Measurements from ENCODE around the gene MROH7. TPM values are rescaled to one million over a fixed set of nuclear protein-coding genes. Genes with fewer than 3 reads are reported as not detected.

MROH7 gene
- total RNA-seq, 1 experiment from 2014 or later: not detected

DNA sequence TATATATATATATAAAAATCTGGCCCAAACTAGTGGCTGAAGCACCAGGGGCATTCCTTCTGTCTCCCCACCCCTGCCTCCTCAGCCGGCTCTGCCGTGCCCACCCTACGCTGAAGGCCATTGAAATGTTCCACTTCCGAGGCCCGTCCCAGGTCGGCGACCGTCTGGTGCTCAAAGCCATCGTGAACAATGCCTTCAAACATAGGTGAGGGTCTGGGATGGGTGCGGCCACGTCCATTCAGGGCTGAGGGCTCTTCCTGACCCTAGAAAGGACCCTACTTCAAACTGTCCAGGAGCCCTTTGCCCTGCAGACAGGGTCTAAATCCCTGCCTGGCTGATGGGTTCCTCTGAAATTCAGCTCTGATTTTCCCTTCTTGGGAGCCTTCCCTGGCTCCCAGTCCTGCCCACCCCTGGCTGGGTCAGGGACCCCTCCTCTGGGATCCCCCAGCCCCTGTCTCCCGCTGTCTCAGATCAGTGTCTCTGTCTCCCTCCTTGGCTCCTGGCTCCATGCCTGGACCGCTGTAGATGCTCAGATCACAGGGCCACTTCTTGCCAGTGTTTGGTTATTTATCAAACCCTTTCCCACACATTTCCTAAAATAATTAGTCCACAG, 42.3 kb upstream of the MROH7 start:
- H3K27me3 ChIP-seq (ENCODE audit: insufficient read depth, low read depth): no peaks in the 10 kb centered on the region
- no peak overlapping the region for H3K4me3 ChIP-seq
- no peak for DNase-seq
- CTCF ChIA-PET: no interaction called here
- H4K20me1 ChIP-seq (ENCODE audit: insufficient read depth): no peaks in the 10 kb centered on the region
- no peaks in the 10 kb centered on the region for H3K9me2 ChIP-seq (ENCODE audit: insufficient read depth)
- no peak overlapping the region for H2AFZ ChIP-seq
- TF ChIP-seq, protein P1, sequence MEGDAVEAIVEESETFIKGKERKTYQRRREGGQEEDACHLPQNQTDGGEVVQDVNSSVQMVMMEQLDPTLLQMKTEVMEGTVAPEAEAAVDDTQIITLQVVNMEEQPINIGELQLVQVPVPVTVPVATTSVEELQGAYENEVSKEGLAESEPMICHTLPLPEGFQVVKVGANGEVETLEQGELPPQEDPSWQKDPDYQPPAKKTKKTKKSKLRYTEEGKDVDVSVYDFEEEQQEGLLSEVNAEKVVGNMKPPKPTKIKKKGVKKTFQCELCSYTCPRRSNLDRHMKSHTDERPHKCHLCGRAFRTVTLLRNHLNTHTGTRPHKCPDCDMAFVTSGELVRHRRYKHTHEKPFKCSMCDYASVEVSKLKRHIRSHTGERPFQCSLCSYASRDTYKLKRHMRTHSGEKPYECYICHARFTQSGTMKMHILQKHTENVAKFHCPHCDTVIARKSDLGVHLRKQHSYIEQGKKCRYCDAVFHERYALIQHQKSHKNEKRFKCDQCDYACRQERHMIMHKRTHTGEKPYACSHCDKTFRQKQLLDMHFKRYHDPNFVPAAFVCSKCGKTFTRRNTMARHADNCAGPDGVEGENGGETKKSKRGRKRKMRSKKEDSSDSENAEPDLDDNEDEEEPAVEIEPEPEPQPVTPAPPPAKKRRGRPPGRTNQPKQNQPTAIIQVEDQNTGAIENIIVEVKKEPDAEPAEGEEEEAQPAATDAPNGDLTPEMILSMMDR (conservative IDR thresholded peaks at IDR 0.05): no peak
- TF ChIP-seq EZH2 (IDR thresholded peaks at IDR 0.05; ENCODE audit: low read depth): no peak
- no peaks in the 10 kb centered on the region for H3K9me3 ChIP-seq (ENCODE audit: insufficient read depth, low read depth)
- H3K79me2 ChIP-seq (ENCODE audit: low read depth): no peaks in the 10 kb centered on the region
- H3K27ac ChIP-seq: no peak overlapping the region
- H3F3A ChIP-seq (ENCODE audit: insufficient read depth, low read depth): no peaks in the 10 kb centered on the region
- POLR2A ChIA-PET (ENCODE audit: unreplicated experiment): no interaction called here
- H3K36me3 ChIP-seq (ENCODE audit: low read depth): no peaks in the 10 kb centered on the region
- H3K4me2 ChIP-seq: no peak overlapping the region
- BruUV-seq (replicated peaks): no TSS peak
- H3K4me1 ChIP-seq (replicated peaks; ENCODE audit: insufficient read depth): no peaks in the 10 kb centered on the region
- intact Hi-C loops (cut with micrococcal nuclease; ENCODE audit: unreplicated experiment): no loop called here

DNA sequence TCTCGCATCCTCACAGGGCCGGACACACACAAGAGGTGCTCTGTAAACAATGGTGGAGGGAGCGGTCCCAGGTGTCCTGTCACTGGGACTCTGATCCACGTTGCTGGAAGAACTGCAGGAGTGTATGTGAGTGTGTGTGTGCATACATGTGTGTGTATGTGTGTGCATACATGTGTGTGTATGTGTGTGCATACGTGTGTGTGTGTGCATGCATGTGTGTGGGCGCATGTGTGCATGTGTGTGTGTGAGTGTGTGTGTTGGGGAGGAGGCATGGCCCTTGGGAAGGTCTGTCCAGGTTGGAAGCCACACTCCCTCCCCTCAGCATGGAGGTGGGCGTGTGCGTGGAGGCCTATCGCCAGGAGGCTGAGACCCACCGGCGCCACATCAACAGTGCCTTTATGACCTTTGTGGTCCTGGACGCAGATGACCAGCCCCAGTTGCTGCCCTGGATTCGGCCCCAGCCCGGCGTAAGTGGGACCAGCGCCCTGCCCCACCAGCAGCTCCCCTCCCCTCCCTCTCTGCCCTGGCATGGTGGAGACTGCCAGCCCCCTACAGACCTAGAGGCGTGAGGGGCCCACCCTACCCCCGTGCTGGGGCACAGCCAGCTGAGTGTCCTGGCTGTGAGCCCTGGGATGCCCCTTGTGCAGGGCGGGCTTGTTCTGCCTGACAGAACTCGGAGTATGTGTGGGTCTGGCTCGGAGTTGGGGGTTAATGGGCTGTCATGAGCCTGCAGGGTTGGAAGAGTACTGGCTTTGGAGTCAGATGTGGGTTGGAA, 40.5 kb upstream of the MROH7 start:
- no peak for DNase-seq
- Histone ChIP-seq H3K27ac (no peak overlapping the region), H3K27me3 (ENCODE audit: insufficient read depth, low read depth) (no peaks in the 10 kb centered on the region), H3K4me1 (replicated peaks; ENCODE audit: insufficient read depth) (no peaks in the 10 kb centered on the region), H3F3A (ENCODE audit: insufficient read depth, low read depth) (no peaks in the 10 kb centered on the region), H4K20me1 (ENCODE audit: insufficient read depth) (no peaks in the 10 kb centered on the region), H2AFZ (no peak overlapping the region), H3K79me2 (ENCODE audit: low read depth) (no peaks in the 10 kb centered on the region), H3K9me3 (ENCODE audit: insufficient read depth, low read depth) (no peaks in the 10 kb centered on the region), H3K9me2 (ENCODE audit: insufficient read depth) (no peaks in the 10 kb centered on the region), H3K4me3 (no peak overlapping the region), H3K36me3 (ENCODE audit: low read depth) (no peaks in the 10 kb centered on the region), H3K4me2 (no peak overlapping the region)
- intact Hi-C loops (cut with micrococcal nuclease; ENCODE audit: unreplicated experiment): no loop called here
- CTCF ChIA-PET: no interaction called here
- no TSS peak for BruUV-seq (replicated peaks)
- POLR2A ChIA-PET (ENCODE audit: unreplicated experiment): no interaction called here
- TF ChIP-seq, protein P1 (conservative IDR thresholded peaks at IDR 0.05): no peak
- no peak for TF ChIP-seq EZH2 (IDR thresholded peaks at IDR 0.05; ENCODE audit: low read depth)

DNA sequence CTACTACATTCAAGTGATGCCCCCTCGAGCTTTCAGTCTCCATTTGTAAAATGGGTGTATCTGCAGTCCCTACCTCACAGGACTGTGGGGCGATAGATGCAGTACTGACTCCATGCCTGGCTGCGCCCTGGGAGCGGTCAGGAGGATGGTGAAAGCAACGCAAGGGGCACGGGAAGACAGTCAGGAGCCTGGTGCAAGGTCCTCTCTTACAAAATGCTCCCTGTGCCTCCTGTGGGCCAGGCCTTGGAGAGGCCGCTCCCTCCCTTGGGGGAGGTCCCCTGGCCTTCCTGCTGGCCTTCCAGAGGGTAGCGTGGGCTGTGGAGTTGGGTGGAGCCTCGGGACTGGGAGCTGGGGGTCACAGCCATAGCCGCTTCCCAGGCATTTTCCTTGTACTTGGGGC, 39.9 kb upstream of the MROH7 start:
- no peak for TF ChIP-seq EZH2 (IDR thresholded peaks at IDR 0.05; ENCODE audit: low read depth)
- TF ChIP-seq, protein P1 (conservative IDR thresholded peaks at IDR 0.05): no peak
- no peaks in the 10 kb centered on the region for H3K79me2 ChIP-seq (ENCODE audit: low read depth)
- POLR2A ChIA-PET (ENCODE audit: unreplicated experiment): no interaction called here
- no peaks in the 10 kb centered on the region for H3F3A ChIP-seq (ENCODE audit: insufficient read depth, low read depth)
- H3K9me3 ChIP-seq (ENCODE audit: insufficient read depth, low read depth): no peaks in the 10 kb centered on the region
- no peaks in the 10 kb centered on the region for H3K27me3 ChIP-seq (ENCODE audit: insufficient read depth, low read depth)
- no peaks in the 10 kb centered on the region for H3K9me2 ChIP-seq (ENCODE audit: insufficient read depth)
- H3K36me3 ChIP-seq (ENCODE audit: low read depth): no peaks in the 10 kb centered on the region
- no peak overlapping the region for H3K4me2 ChIP-seq
- BruUV-seq (replicated peaks): no TSS peak
- CTCF ChIA-PET: no interaction called here
- no peak overlapping the region for H2AFZ ChIP-seq
- H4K20me1 ChIP-seq (ENCODE audit: insufficient read depth): no peaks in the 10 kb centered on the region
- intact Hi-C loops (cut with micrococcal nuclease; ENCODE audit: unreplicated experiment): no loop called here
- no peak overlapping the region for H3K4me3 ChIP-seq
- no peak overlapping the region for H3K27ac ChIP-seq
- DNase-seq: no peak
- H3K4me1 ChIP-seq (replicated peaks; ENCODE audit: insufficient read depth): no peaks in the 10 kb centered on the region

Data from PC-9 (cell line).